Smooth muscle cell (in vitro differentiated cells): ENCODE measurements around the gene FLNC. TPM values are rescaled to one million over a fixed set of nuclear protein-coding genes. Genes with fewer than 3 reads are reported as not detected.

ENCODE experiments used
- DNase-seq: peaks from one replicate; lab custom pipeline; 2025; ENCODE audit not compliant: unreplicated experiment; lab: John Stamatoyannopoulos, UW
- H2AFZ ChIP-seq: fragments of 200-600 bp; sonication (generic); 2 replicates; pipeline ENCODE4 v1.6.0; 2016; ENCODE audit warnings: antibody characterized with exemption, low read depth, mild to moderate bottlenecking
- H3F3A ChIP-seq: fragments of 200-600 bp; sonication (generic); 2 replicates; pipeline ENCODE4 v1.6.0; 2017; ENCODE audit warnings: antibody characterized with exemption, low read depth
- H3K27ac ChIP-seq: fragments of 200-600 bp; sonication (generic); 2 replicates; pipeline ENCODE4 v1.5.1; 2016; ENCODE audit warnings: low read depth, mild to moderate bottlenecking
- H3K27me3 ChIP-seq: fragments of 200-600 bp; sonication (generic); 2 replicates; pipeline ENCODE4 v1.6.1; 2016; ENCODE audit warnings: low read depth, mild to moderate bottlenecking
- H3K36me3 ChIP-seq: fragments of 200-600 bp; sonication (generic); 2 replicates; pipeline ENCODE4 v1.5.1; 2016; ENCODE audit warnings: low read depth
- H3K4me1 ChIP-seq: fragments of 200-600 bp; sonication (generic); 2 replicates; pipeline ENCODE4 v1.5.1; 2016; ENCODE audit warnings: low read depth
- H3K4me2 ChIP-seq: fragments of 200-600 bp; sonication (generic); 2 replicates; pipeline ENCODE4 v1.6.0; 2016; ENCODE audit warnings: mild to moderate bottlenecking
- H3K4me3 ChIP-seq: fragments of 200-600 bp; sonication (generic); 2 replicates; pipeline ENCODE4 v1.5.1; 2016; ENCODE audit warnings: mild to moderate bottlenecking
- H3K79me2 ChIP-seq: fragments of 200-600 bp; sonication (generic); 2 replicates; pipeline ENCODE4 v1.6.0; 2016; ENCODE audit warnings: low read depth, mild to moderate bottlenecking
- H3K9ac ChIP-seq: fragments of 200-600 bp; sonication (generic); 2 replicates; pipeline ENCODE4 v1.6.0; 2016; ENCODE audit warnings: low read depth
- H3K9me3 ChIP-seq: fragments of 200-600 bp; sonication (generic); replicated peaks from 2 replicates; pipeline ENCODE4 v1.5.1; 2016; ENCODE audit warnings: low read depth
- H4K20me1 ChIP-seq: fragments of 200-600 bp; sonication (generic); 2 replicates; pipeline ENCODE4 v1.6.0; 2016; ENCODE audit warnings: low read depth
- WGBS: methylation state at CpG from one replicate; pipeline ENCODE4 v1.1.7; 2016; ENCODE audit warnings: low lambda C conversion rate; 5-methylcytosine and 5-hydroxymethylcytosine counted together
- polyA plus RNA-seq: library from polyadenylated mRNA; unstranded; fragments of >200 nt; fragmentation: Nextera tagmentation; extraction: Ambion mirVana; gene quantifications from 2 replicates; pipeline ENCODE4 v1.2.1, GENCODE V29; 2016
- total RNA-seq: library from RNA; depleted of rRNA; stranded (reverse); fragments of >200 nt; gene quantifications from 2 replicates; pipeline ENCODE4 v1.2.3, GENCODE V29; 2014
- TF ChIP-seq, protein P1 (sequence below): fragments of 200-600 bp; sonication (generic); IDR thresholded peaks from 2 replicates; pipeline ENCODE4 v1.5.1; 2017; ENCODE audit warnings: borderline replicate concordance, mild to moderate bottlenecking, antibody characterized with exemption; ENCODE audit not compliant: insufficient read depth, poor library complexity, severe bottlenecking

Gene FLNC
- total and polyA plus RNA-seq, 2 experiments from 2014 or later = 31.7 to 34.2 TPM

DNA sequence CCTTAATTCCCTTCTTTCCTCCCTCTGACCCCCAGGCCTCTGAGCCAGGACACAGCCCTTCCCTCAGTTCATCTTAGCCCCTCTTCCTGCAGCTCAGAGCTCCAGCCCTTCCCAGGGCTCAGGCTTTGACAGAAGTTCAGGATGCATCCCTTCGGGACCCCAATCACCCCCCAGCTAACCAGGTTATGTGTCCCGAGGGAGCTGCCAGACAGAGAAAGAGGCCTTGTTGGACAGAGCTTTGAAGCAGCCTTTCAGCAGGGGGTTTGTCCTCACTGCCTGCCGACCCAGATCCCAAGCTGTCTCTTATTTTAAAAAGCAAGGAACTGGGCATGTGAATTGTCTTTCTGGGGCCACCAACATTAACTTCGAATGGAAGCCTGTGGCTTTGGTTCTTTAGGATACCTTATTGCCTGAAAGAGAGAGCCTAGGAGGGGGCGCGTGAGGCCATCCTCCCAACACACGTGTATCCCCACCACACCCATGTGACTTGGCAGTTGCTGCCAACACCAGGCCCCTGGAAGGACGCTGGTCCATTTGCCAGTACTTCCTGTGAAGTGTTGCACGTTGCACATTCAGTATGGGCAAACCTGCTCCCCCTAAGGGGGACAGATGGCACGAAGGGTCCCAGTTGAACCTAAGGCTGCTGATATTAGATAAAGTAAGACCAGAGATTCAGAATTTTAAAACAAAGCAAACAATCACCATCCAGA, 37.6 kb upstream of the FLNC start:
- WGBS = 86% methylated on average over 10 of the region's 10 CpGs
- H3K79me2 ChIP-seq = no peaks in the 10 kb centered on the region
- TF ChIP-seq, protein P1, sequence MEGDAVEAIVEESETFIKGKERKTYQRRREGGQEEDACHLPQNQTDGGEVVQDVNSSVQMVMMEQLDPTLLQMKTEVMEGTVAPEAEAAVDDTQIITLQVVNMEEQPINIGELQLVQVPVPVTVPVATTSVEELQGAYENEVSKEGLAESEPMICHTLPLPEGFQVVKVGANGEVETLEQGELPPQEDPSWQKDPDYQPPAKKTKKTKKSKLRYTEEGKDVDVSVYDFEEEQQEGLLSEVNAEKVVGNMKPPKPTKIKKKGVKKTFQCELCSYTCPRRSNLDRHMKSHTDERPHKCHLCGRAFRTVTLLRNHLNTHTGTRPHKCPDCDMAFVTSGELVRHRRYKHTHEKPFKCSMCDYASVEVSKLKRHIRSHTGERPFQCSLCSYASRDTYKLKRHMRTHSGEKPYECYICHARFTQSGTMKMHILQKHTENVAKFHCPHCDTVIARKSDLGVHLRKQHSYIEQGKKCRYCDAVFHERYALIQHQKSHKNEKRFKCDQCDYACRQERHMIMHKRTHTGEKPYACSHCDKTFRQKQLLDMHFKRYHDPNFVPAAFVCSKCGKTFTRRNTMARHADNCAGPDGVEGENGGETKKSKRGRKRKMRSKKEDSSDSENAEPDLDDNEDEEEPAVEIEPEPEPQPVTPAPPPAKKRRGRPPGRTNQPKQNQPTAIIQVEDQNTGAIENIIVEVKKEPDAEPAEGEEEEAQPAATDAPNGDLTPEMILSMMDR = no peak
- H3K4me1 ChIP-seq = peaks cover 21% of the 10 kb centered on the region
- peak overlapping the region; percentile 89 for H3K4me3 ChIP-seq
- H3F3A ChIP-seq = no peaks in the 10 kb centered on the region
- no peaks in the 10 kb centered on the region for H3K27me3 ChIP-seq
- no peaks in the 10 kb centered on the region for H3K9me3 ChIP-seq
- no peaks in the 10 kb centered on the region for H4K20me1 ChIP-seq
- DNase-seq = no peak
- H3K4me2 ChIP-seq = no peak overlapping the region
- H3K36me3 ChIP-seq = no peaks in the 10 kb centered on the region
- no peak overlapping the region for H3K27ac ChIP-seq
- H3K9ac ChIP-seq = no peak overlapping the region
- H2AFZ ChIP-seq = no peak overlapping the region

DNA sequence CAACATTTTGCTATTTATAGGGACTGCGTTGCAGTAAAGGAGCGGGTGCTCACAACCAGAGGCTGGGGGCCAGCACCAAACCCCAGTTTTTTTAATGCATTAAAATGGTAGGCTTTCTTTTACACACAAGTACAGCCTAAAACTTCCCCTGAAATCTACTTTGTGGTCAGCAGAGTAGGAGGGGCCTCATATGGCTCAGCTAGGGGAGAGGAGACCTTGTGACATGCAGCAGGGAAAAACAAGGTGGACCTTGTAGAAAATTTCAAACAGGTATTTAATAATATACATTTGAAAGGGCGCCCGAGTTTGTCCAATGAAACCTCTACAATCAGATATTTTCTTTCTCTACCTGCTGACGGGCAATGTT, 37.0 kb upstream of the FLNC start:
- Histone ChIP-seq H3K36me3 (no peaks in the 10 kb centered on the region), H3K27ac (no peak overlapping the region), H3K9ac (no peak overlapping the region), H3F3A (no peaks in the 10 kb centered on the region), H3K4me1 (peaks cover 21% of the 10 kb centered on the region), H2AFZ (no peak overlapping the region), H3K27me3 (no peaks in the 10 kb centered on the region), H3K4me3 (no peak overlapping the region), H3K79me2 (no peaks in the 10 kb centered on the region), H3K9me3 (no peaks in the 10 kb centered on the region), H4K20me1 (no peaks in the 10 kb centered on the region), H3K4me2 (no peak overlapping the region)
- DNase-seq = no peak
- WGBS = 98% methylated on average over 5 of the region's 5 CpGs
- TF ChIP-seq, protein P1 = no peak

- H3K4me2 ChIP-seq = no peak overlapping the region
- TF ChIP-seq, protein P1 = no peak
- H2AFZ ChIP-seq = no peak overlapping the region
- H3K9ac ChIP-seq = no peak overlapping the region
- H3K27ac ChIP-seq = no peak overlapping the region
- no peaks in the 10 kb centered on the region for H3K36me3 ChIP-seq
- H3F3A ChIP-seq = no peaks in the 10 kb centered on the region
- H3K4me3 ChIP-seq = no peak overlapping the region
- no peaks in the 10 kb centered on the region for H3K79me2 ChIP-seq
- H3K9me3 ChIP-seq = no peaks in the 10 kb centered on the region
- no peaks in the 10 kb centered on the region for H4K20me1 ChIP-seq
- no peak for DNase-seq
- H3K4me1 ChIP-seq = peaks cover 21% of the 10 kb centered on the region
- 92% methylated on average over 3 of the region's 3 CpGs for WGBS
- no peaks in the 10 kb centered on the region for H3K27me3 ChIP-seq
Measured at GRCh38 chr7:128794020-128794419, 36.2 kb upstream of the FLNC start.

DNA sequence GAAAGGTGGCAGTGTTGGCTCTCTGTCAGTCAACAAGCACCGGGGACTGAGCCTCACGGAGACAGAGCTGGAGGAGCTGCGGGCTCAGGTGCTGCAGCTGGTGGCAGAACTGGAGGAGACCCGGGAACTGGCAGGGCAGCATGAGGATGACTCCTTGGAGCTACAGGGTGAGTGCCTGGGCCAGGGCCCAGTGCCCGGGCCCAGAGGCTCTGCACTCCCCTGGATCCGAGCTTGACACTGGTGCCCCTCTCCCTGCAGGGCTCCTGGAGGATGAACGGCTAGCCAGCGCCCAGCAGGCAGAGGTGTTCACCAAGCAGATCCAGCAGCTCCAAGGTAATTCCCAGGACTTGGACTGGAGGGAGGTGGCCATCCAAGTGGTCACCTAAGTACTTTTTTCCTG, 35.8 kb upstream of the FLNC start:
- TF ChIP-seq, protein P1 = no peak
- Histone ChIP-seq H3K27ac (no peak overlapping the region), H3F3A (no peaks in the 10 kb centered on the region), H3K4me1 (peaks cover 21% of the 10 kb centered on the region), H3K4me3 (no peak overlapping the region), H2AFZ (no peak overlapping the region), H3K4me2 (no peak overlapping the region), H3K9ac (no peak overlapping the region), H3K27me3 (no peaks in the 10 kb centered on the region), H3K36me3 (no peaks in the 10 kb centered on the region), H3K9me3 (no peaks in the 10 kb centered on the region), H3K79me2 (no peaks in the 10 kb centered on the region), H4K20me1 (no peaks in the 10 kb centered on the region)
- DNase-seq = no peak
- 98% methylated on average over 8 of the region's 8 CpGs for WGBS
